HG03521 (cell line): ENCODE measurements around the gene PPP1R3C.

Experiments
- ATAC-seq: cut with Tn5 transposase; IDR thresholded peaks from one replicate; pipeline ENCODE4 v1.9.1; 2021; ENCODE audit warnings: mild to moderate bottlenecking, moderate library complexity; ENCODE audit not compliant: unreplicated experiment

The PPP1R3C gene

GRCh38 chr10:91632671-91633550 lies at the start of gene PPP1R3C:
Gene PPP1R3C (minus strand): TSS chr10:91633071. CDS start chr10:91632969, 102 bp downstream.
- ATAC-seq: peak; percentile 80

GRCh38 chr10:91681361-91682276 lies 48.7 kb upstream of the PPP1R3C start:
- no peak for ATAC-seq

DNA sequence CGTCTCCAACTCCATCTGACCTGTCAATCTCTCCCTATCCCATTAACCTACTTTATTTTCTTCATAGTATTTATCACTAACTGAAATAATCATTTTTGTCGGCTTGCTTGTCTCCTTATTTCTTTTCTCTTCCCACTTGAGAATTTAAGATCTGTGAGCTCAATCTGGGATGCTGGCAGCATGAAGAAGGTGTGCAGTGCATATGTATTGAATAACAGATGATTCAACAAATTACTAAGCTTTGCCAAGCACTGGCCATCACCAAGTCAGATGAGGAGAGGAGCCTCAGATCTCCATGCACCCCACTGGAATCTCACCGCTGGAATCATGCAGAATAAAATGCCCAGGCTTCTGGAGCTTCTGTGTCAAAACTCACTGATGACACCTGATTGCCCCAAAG lies 47.6 kb upstream of the PPP1R3C start:
- ATAC-seq: no peak

DNA sequence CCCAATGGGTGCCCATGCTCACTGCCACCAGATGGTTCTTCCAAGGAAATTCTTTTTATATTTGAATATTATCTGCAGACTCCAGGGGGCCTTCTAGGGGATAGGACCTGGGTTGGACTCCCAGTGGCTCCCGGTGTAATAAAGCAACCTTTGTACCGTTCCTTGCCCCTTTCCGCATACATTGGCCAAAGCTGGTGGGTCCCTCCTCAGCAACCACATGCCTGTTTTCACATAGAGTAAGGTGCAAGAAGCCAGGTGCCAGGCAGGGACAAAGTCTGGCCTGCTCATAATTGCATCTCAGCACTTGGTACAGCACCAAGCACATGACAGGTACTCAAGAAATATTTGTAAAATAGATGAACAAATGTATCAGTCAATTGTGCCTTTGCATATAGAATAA lies 46.4 kb upstream of the PPP1R3C start:
- no peak for ATAC-seq

- no peak for ATAC-seq
These were observed 45.0 kb upstream of the PPP1R3C start for GRCh38 chr10:91677911-91678310.

- no peak for ATAC-seq
These were observed 39.2 kb upstream of the PPP1R3C start for GRCh38 chr10:91672021-91672608.

DNA sequence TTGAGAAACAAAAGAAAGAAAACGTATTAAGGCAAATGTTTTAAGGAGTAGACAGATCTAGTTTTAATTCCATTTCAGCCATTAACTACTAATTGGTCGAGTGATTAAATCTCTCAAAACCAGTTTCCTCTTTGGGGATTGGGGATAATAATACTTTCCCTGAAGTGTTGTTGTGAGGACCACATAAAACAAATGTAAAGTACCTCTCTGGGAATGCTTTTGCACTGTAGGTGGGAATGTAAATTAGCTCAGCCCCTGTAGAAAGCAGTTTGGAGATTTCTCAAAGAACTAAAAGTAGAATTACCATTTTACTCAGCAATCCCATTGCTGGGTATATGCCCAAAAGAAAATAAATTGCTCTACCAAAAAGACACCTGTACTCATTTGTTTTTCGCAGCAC lies 36.0 kb upstream of the PPP1R3C start:
- ATAC-seq: no peak

- ATAC-seq: no peak
These were observed 33.0 kb upstream of the PPP1R3C start for GRCh38 chr10:91665842-91666241.

- no peak for ATAC-seq
These were observed 31.6 kb upstream of the PPP1R3C start for GRCh38 chr10:91664426-91664825.

DNA sequence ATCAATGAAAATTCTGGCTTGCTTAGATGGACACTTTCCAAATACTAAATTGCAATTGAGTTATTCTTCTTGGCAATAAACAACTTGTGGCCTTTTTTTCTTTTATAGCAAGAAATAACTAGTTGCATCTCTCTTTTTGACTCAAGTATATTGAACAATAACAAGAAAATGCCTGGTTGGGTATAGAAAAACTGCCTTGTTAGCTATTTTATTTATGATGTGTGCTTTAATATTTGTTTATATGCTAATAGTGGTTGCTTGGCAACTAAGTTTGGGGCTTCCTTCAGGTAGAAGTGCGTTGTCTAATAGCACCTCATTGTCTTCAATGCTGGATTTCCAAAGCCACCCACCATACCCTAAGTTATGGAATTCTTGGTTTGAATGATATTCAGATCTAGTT lies 30.1 kb upstream of the PPP1R3C start:
- ATAC-seq: no peak

DNA sequence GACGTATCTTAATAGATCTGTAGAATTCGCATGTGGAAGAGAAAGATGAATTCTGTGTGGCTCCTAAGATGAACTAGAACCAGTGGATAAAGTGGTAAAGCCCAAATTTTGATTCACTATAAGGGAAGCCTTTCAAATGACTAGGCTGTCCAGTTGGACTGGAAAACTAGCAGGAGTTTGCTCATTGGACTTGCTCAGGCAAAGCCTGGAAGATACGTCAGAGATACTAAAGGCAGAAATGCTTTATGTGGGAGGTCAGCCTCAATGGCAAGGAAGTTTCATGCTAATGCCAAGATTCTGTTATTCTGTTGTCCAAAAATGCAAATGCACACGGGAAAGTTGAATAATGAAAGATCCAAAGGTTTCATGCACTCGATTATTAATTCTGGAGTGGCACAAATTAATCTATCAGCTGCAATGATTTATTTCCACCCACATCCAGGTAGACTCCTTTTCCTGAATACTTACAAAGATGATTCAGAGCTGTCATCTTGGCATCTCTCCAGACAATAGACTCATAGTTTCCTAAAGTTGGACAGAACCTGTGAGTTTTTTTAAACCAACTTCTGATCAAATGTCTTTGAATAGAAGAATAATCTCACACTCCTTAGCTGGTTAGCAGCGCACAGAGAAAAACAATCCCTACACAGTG lies 20.5 kb upstream of the PPP1R3C start:
- ATAC-seq: no peak

DNA sequence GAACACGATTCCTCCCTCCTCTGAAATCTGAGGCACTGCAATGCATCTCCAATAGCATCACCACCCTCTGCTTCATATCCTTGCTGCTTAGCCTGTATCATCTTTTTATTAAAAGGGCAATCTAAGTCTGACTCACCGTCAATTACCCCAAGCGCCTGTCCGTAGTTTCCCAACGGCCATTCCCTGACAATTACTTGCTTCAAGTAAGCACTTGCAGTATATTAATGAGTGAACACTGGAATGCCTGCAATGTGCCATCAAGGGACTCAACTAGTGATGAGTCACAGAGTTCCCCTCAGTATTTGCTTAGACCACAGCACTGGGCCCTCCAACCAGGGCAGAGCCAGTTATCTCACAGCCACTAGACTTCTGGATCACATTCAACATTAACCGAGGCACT lies 19.5 kb upstream of the PPP1R3C start:
- no peak for ATAC-seq

GRCh38 chr10:91643700-91644099 lies 10.8 kb upstream of the PPP1R3C start:
- ATAC-seq: no peak

- ATAC-seq: no peak
These were observed 10.2 kb upstream of the PPP1R3C start for GRCh38 chr10:91642831-91643692.

DNA sequence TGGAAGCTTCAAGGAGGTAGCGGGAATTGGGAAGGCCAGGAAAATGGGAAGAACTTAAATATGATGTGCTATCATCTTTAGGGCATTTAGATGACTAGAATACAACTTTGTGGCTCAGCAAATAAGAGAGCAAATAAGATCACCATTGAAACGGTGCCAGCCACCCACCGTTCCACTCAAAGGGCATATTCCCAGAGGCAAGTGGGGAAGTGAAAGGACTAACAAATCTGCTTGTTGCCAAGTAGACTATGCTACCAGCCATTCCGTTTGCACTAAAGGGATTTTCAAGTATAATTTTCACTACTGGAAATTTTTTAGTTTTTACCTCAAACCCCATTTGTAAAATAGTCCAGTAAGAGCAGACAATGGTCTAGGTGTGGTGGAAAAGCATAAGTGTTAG lies 4.0 kb upstream of the PPP1R3C start:
- ATAC-seq: no peak

- no peak for ATAC-seq
These were observed 2.8 kb upstream of the PPP1R3C start for GRCh38 chr10:91635401-91636400.

DNA sequence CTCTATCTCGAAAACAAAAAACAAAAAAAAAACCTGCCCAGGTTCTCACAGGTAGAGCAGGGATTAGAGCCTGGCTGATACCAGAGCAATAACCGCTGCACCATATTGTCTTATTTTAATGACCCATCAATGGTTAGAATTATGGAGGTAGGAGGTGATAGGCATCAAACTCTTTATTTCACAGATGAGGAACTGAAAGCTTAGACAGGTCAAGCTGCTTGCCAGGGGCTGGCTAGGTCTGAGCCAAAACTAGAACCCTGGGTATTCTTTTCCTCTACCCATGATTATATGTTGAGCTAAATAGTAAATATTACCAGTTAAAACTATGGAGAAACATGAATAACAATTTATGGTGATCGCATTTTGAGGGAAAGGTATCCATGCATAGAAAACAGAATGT lies 2.0 kb upstream of the PPP1R3C start:
- ATAC-seq: no peak

DNA sequence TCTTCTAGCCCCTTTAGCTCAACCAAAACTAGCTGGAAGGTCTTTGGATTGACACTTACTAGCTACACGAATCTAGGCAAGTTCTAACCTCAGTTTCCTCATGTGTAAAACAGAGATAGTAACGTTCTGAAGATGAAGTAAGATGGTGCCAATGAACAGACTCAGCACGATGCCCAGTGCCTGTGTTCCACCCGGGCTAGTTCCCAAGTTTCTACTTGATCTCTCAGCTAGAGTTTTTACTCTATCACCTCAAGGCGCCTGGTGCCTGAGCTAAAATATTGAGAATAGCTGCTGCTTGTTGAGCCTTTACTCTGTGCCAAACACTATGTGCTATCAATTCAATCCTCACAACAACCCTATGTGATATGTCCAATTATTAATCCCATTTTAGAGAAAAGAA lies 1.4 kb upstream of the PPP1R3C start:
- no peak for ATAC-seq

- ATAC-seq: no peak
These were observed 2.2 kb downstream of the PPP1R3C start for GRCh38 chr10:91630625-91631024.
